ENCODE data around the gene MICU1. TPM values are rescaled to one million over a fixed set of nuclear protein-coding genes. Genes with fewer than 3 reads are reported as not detected.

MICU1 gene
- total and polyA plus RNA-seq, 10 of the 15 experiments (the other 5 are each of a cell fraction or from before 2014, with no cell fraction given), result 18.2 to 36.4 (median 22.2) TPM

DNA sequence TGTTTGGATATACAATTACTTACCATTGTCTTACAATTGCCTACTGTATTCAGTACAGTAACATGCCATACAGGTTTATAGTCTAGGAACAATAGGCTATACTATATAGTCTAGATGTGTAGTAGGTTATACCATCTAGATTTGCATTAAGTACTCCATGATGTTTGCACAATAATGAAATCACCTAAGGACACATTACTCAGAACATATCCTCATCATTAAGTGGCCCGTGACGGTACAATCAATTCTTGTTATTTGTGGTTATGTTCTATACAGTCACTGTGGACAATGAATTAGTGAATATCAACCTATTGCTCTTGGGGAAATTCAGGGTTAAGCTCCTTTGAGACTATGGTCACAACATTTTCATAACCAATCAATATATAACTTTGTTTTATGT lies 75.6 kb downstream of the MICU1 start (continued):
- TF ChIP-seq, protein P1, sequence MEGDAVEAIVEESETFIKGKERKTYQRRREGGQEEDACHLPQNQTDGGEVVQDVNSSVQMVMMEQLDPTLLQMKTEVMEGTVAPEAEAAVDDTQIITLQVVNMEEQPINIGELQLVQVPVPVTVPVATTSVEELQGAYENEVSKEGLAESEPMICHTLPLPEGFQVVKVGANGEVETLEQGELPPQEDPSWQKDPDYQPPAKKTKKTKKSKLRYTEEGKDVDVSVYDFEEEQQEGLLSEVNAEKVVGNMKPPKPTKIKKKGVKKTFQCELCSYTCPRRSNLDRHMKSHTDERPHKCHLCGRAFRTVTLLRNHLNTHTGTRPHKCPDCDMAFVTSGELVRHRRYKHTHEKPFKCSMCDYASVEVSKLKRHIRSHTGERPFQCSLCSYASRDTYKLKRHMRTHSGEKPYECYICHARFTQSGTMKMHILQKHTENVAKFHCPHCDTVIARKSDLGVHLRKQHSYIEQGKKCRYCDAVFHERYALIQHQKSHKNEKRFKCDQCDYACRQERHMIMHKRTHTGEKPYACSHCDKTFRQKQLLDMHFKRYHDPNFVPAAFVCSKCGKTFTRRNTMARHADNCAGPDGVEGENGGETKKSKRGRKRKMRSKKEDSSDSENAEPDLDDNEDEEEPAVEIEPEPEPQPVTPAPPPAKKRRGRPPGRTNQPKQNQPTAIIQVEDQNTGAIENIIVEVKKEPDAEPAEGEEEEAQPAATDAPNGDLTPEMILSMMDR (IDR thresholded peaks at IDR 0.05 in 2 of 3, conservative IDR thresholded peaks at IDR 0.05 in 1 of 3; ENCODE audit: control insufficient read depth in 2 of 3, extremely low read depth in 1 of 3, insufficient read depth in 1 of 3, low read depth in 3 of 3, low read length in 3 of 3), result no peak
- TF ChIP-seq SPI1 (IDR thresholded peaks at IDR 0.05; ENCODE audit: borderline replicate concordance, insufficient read depth, low read depth, low read length), result no peak
- TF ChIP-seq, protein P2, sequence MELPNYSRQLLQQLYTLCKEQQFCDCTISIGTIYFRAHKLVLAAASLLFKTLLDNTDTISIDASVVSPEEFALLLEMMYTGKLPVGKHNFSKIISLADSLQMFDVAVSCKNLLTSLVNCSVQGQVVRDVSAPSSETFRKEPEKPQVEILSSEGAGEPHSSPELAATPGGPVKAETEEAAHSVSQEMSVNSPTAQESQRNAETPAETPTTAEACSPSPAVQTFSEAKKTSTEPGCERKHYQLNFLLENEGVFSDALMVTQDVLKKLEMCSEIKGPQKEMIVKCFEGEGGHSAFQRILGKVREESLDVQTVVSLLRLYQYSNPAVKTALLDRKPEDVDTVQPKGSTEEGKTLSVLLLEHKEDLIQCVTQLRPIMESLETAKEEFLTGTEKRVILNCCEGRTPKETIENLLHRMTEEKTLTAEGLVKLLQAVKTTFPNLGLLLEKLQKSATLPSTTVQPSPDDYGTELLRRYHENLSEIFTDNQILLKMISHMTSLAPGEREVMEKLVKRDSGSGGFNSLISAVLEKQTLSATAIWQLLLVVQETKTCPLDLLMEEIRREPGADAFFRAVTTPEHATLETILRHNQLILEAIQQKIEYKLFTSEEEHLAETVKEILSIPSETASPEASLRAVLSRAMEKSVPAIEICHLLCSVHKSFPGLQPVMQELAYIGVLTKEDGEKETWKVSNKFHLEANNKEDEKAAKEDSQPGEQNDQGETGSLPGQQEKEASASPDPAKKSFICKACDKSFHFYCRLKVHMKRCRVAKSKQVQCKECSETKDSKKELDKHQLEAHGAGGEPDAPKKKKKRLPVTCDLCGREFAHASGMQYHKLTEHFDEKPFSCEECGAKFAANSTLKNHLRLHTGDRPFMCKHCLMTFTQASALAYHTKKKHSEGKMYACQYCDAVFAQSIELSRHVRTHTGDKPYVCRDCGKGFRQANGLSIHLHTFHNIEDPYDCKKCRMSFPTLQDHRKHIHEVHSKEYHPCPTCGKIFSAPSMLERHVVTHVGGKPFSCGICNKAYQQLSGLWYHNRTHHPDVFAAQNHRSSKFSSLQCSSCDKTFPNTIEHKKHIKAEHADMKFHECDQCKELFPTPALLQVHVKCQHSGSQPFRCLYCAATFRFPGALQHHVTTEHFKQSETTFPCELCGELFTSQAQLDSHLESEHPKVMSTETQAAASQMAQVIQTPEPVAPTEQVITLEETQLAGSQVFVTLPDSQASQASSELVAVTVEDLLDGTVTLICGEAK (IDR thresholded peaks at IDR 0.05; ENCODE audit: borderline replicate concordance), result no peak
- TF ChIP-seq NFIC (IDR thresholded peaks at IDR 0.05; ENCODE audit: low read depth, low read length), result peak; percentile 70; the same call in 1 of the 2 replicates
- no peak for TF ChIP-seq CEBPB (IDR thresholded peaks at IDR 0.05; ENCODE audit: borderline replicate concordance in 1 of 2, low read depth in 2 of 2, low read length in 2 of 2)
- TF ChIP-seq ZNF622 (IDR thresholded peaks at IDR 0.05), result no peak
- no peak for TF ChIP-seq KDM1A (IDR thresholded peaks at IDR 0.05; ENCODE audit: borderline replicate concordance)
- TF ChIP-seq, protein P3, sequence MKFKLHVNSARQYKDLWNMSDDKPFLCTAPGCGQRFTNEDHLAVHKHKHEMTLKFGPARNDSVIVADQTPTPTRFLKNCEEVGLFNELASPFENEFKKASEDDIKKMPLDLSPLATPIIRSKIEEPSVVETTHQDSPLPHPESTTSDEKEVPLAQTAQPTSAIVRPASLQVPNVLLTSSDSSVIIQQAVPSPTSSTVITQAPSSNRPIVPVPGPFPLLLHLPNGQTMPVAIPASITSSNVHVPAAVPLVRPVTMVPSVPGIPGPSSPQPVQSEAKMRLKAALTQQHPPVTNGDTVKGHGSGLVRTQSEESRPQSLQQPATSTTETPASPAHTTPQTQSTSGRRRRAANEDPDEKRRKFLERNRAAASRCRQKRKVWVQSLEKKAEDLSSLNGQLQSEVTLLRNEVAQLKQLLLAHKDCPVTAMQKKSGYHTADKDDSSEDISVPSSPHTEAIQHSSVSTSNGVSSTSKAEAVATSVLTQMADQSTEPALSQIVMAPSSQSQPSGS (IDR thresholded peaks at IDR 0.05; ENCODE audit: low read length), result 0 out of 2 replicates have a peak, but pooled peaks have one; percentile 20
- TF ChIP-seq CREB1 (IDR thresholded peaks at IDR 0.05; ENCODE audit: low read depth), result no peak
- TF ChIP-seq BMI1 (IDR thresholded peaks at IDR 0.05; ENCODE audit: borderline replicate concordance), result no peak
- no peak for TF ChIP-seq BRCA1 (IDR thresholded peaks at IDR 0.05; ENCODE audit: low read depth, low read length)
- no peak for TF ChIP-seq MAX (IDR thresholded peaks at IDR 0.05; ENCODE audit: low read depth, low read length)
- no peak for TF ChIP-seq ZNF274 (IDR thresholded peaks at IDR 0.05; ENCODE audit: insufficient read depth, insufficient read length)
- no peak for TF ChIP-seq ZNF592 (IDR thresholded peaks at IDR 0.05)
- no peak for TF ChIP-seq RCOR1 (conservative IDR thresholded peaks at IDR 0.05; ENCODE audit: low read depth, low read length)
- no peak for TF ChIP-seq EED (IDR thresholded peaks at IDR 0.05; ENCODE audit: low read depth)
- TF ChIP-seq NR2C1 (IDR thresholded peaks at IDR 0.05), result no peak
- peak; percentile 82 for TF ChIP-seq NR2F1 (conservative IDR thresholded peaks at IDR 0.05)
- no peak for TF ChIP-seq CREM (IDR thresholded peaks at IDR 0.05; ENCODE audit: low read depth)

All from GM12878 (cell line).